H9 (cell line): ENCODE results near the gene TMEM184B. TPM values are rescaled to one million over a fixed set of nuclear protein-coding genes. Genes with fewer than 3 reads are reported as not detected.

Experiments
- DNase-seq: peaks from one replicate; pipeline ENCODE4 v3.0.0-alpha.2; 2017
- H2AFZ ChIP-seq: one replicate; pipeline ENCODE4 v1.6.1; 2013; ENCODE audit warnings: mild to moderate bottlenecking, low read length, control low read depth, moderate library complexity
- H2AK5ac ChIP-seq: 2 replicates; pipeline ENCODE4 v1.6.1; 2013; ENCODE audit warnings: low read length, control low read depth, mixed read lengths; ENCODE audit not compliant: insufficient read length
- H2BK120ac ChIP-seq: one replicate; pipeline ENCODE4 v1.6.1; 2013; ENCODE audit warnings: low read depth, mild to moderate bottlenecking, low read length, control low read depth, inconsistent platforms; ENCODE audit not compliant: poor library complexity, severe bottlenecking
- H2BK12ac ChIP-seq: 2 replicates; pipeline ENCODE4 v1.6.1; 2013; ENCODE audit warnings: low read length, control low read depth, mixed read lengths, low read depth; ENCODE audit not compliant: insufficient read length
- H2BK15ac ChIP-seq: 2 replicates; pipeline ENCODE4 v1.6.1; 2013; ENCODE audit warnings: low read depth, low read length, control low read depth
- H2BK20ac ChIP-seq: one replicate; pipeline ENCODE4 v1.6.1; 2013; ENCODE audit warnings: low read depth, mild to moderate bottlenecking, low read length, control low read depth, inconsistent platforms; ENCODE audit not compliant: poor library complexity, severe bottlenecking
- H2BK5ac ChIP-seq: 2 replicates; pipeline ENCODE4 v1.6.1; 2013; ENCODE audit warnings: low read length, control low read depth, mixed read lengths; ENCODE audit not compliant: insufficient read length
- H3K14ac ChIP-seq: 2 replicates; pipeline ENCODE4 v1.6.1; 2013; ENCODE audit warnings: low read length, control low read depth; ENCODE audit not compliant: insufficient read depth
- H3K18ac ChIP-seq: 2 replicates; pipeline ENCODE4 v1.6.1; 2013; ENCODE audit warnings: low read depth, mild to moderate bottlenecking, mixed read lengths, low read length, control low read depth; ENCODE audit not compliant: insufficient read length
- H3K23ac ChIP-seq: 2 replicates; pipeline ENCODE4 v1.6.1; 2013; ENCODE audit warnings: low read length, control low read depth, mixed read lengths, low read depth; ENCODE audit not compliant: insufficient read length
- H3K23me2 ChIP-seq: 2 replicates; pipeline ENCODE4 v1.6.1; 2013; ENCODE audit warnings: low read depth, mild to moderate bottlenecking, mixed read lengths, low read length, control low read depth; ENCODE audit not compliant: insufficient read length, poor library complexity, severe bottlenecking
- H3K27ac ChIP-seq: 2 replicates; pipeline ENCODE4 v1.5.1; 2013; ENCODE audit warnings: low read length, control low read depth, mixed read lengths, low read depth; ENCODE audit not compliant: insufficient read length
- H3K27me3 ChIP-seq: 2 replicates; pipeline ENCODE4 v1.6.1; 2013; ENCODE audit warnings: low read length, control low read depth, inconsistent platforms; ENCODE audit not compliant: insufficient read depth
- H3K4ac ChIP-seq: 2 replicates; pipeline ENCODE4 v1.6.1; 2013; ENCODE audit warnings: low read depth, mild to moderate bottlenecking, control low read depth, inconsistent platforms, low read length, moderate library complexity
- H3K4me1 ChIP-seq: 2 replicates; pipeline ENCODE4 v1.6.1; 2013; ENCODE audit warnings: low read length, control low read depth, inconsistent platforms; ENCODE audit not compliant: insufficient read depth
- H3K4me2 ChIP-seq: 2 replicates; pipeline ENCODE4 v1.6.1; 2013; ENCODE audit warnings: low read length, control low read depth, mixed read lengths; ENCODE audit not compliant: insufficient read length, insufficient read depth
- H3K56ac ChIP-seq: 2 replicates; pipeline ENCODE4 v1.6.1; 2013; ENCODE audit warnings: low read depth, mild to moderate bottlenecking, mixed read lengths, low read length, control low read depth; ENCODE audit not compliant: insufficient read length
- H3K79me1 ChIP-seq: 2 replicates; pipeline ENCODE4 v1.6.1; 2013; ENCODE audit warnings: low read depth, mild to moderate bottlenecking, moderate library complexity, low read length, control low read depth, inconsistent platforms; ENCODE audit not compliant: insufficient read depth, poor library complexity, severe bottlenecking
- H3K79me2 ChIP-seq: 2 replicates; pipeline ENCODE4 v1.6.1; 2013; ENCODE audit warnings: low read length, control low read depth, inconsistent platforms; ENCODE audit not compliant: insufficient read depth
- H3K9ac ChIP-seq: 2 replicates; pipeline ENCODE4 v1.6.1; 2013; ENCODE audit warnings: low read length, control low read depth, mixed read lengths; ENCODE audit not compliant: insufficient read length; ENCODE audit errors: extremely low read depth
- H3K9me3 ChIP-seq: one replicate; pipeline ENCODE4 v1.6.1; 2013; ENCODE audit warnings: low read depth, low read length, inconsistent platforms; ENCODE audit not compliant: control insufficient read depth
- H3T11ph ChIP-seq: one replicate; pipeline ENCODE4 v1.6.1; 2013; ENCODE audit warnings: mild to moderate bottlenecking, low read length, control low read depth, inconsistent platforms
- H4K20me1 ChIP-seq: one replicate; pipeline ENCODE4 v1.6.1; 2013; ENCODE audit not compliant: control insufficient read depth, insufficient read length, insufficient read depth
- H4K5ac ChIP-seq: 2 replicates; pipeline ENCODE4 v1.6.1; 2013; ENCODE audit warnings: low read depth, mild to moderate bottlenecking, mixed read lengths, low read length, control low read depth; ENCODE audit not compliant: insufficient read length
- H4K8ac ChIP-seq: replicated peaks from 2 replicates; pipeline ENCODE4 v1.6.1; 2013; ENCODE audit warnings: low read length, control low read depth, mixed read lengths, low read depth; ENCODE audit not compliant: insufficient read length
- H4K91ac ChIP-seq: 2 replicates; pipeline ENCODE4 v1.6.1; 2013; ENCODE audit warnings: low read depth, mild to moderate bottlenecking, moderate library complexity, mixed read lengths, low read length, control low read depth; ENCODE audit not compliant: insufficient read length
- H3K27ac Mint-ChIP-seq, 3 experiments: 2 replicates in 2 of 3; 3 replicates in 1 of 3; pipeline ENCODE4 v1.8.0; 2020 to 2021; ENCODE audit warnings: mixed read lengths in 3 of 3, mild to moderate bottlenecking in 1 of 3, moderate library complexity in 1 of 3
- H3K27me3 Mint-ChIP-seq: 2 replicates; pipeline ENCODE4 v1.8.0; 2021; ENCODE audit warnings: low read depth, mild to moderate bottlenecking, moderate library complexity, mixed read lengths
- H3K36me3 Mint-ChIP-seq, 3 experiments: 2 replicates in 2 of 3; 3 replicates in 1 of 3; pipeline ENCODE4 v1.8.0; 2020 to 2021; ENCODE audit warnings: low read depth in 3 of 3, mixed read lengths in 3 of 3; ENCODE audit not compliant: insufficient read depth in 1 of 3
- H3K4me1 Mint-ChIP-seq, 2 experiments: 2 replicates each; pipeline ENCODE4 v1.8.0; 2020; ENCODE audit warnings: mixed read lengths in 2 of 2
- H3K4me3 Mint-ChIP-seq, 2 experiments: 2 replicates in 1 of 2; 3 replicates in 1 of 2; pipeline ENCODE4 v1.8.0; 2020 to 2021; ENCODE audit warnings: mild to moderate bottlenecking in 2 of 2, mixed read lengths in 2 of 2, moderate library complexity in 1 of 2
- H3K9me3 Mint-ChIP-seq, 2 experiments: 2 replicates in 1 of 2; 3 replicates in 1 of 2; pipeline ENCODE4 v1.8.0; 2020; ENCODE audit warnings: mild to moderate bottlenecking in 2 of 2, mixed read lengths in 2 of 2, moderate library complexity in 1 of 2
- CTCF ChIP-seq: fragments of 200-600 bp; sonication (generic); conservative IDR thresholded peaks from 3 replicates; pipeline ENCODE4 v1.8.0; 2021; ENCODE audit warnings: antibody characterized with exemption, mild to moderate bottlenecking
- WGBS: extraction: QIAGEN DNeasy Blood & Tissue Kit; methylation state at CpG from one replicate; pipeline ENCODE4 v1.1.7; 2013; ENCODE audit warnings: missing lambda C conversion rate, low lambda C conversion rate, mixed read lengths; ENCODE audit not compliant: insufficient read length; ENCODE audit errors: extremely low coverage; 5-methylcytosine and 5-hydroxymethylcytosine counted together
- total RNA-seq: library from RNA; stranded (reverse); gene quantifications from 2 replicates; pipeline ENCODE4 v1.2.1, GENCODE V29; 2021

TMEM184B gene
- total RNA-seq, 1 experiment from 2014 or later = 58.5 TPM

- Histone ChIP-seq H2BK120ac (no peak overlapping the region), H2BK12ac (no peak overlapping the region), H2BK20ac (no peak overlapping the region), H3K9me3 (no peaks in the 10 kb centered on the region), H4K20me1 (peaks cover 2% of the 10 kb centered on the region), H2AK5ac (no peak overlapping the region), H3K23ac (no peak overlapping the region), H3K9ac (peak overlapping the region; percentile 97), H3K27me3 (no peaks in the 10 kb centered on the region), H4K5ac (no peak overlapping the region), H2AFZ (no peak overlapping the region), H3K23me2 (peaks cover 13% of the 10 kb centered on the region), H2BK15ac (no peak overlapping the region), H2BK5ac (no peak overlapping the region), H4K8ac (no peak overlapping the region), H3K79me1 (no peaks in the 10 kb centered on the region), H3T11ph (no peak overlapping the region), H3K18ac (no peak overlapping the region), H3K4ac (no peak overlapping the region), H3K27ac (no peak overlapping the region), H3K14ac (peak overlapping the region; percentile 25), H3K56ac (no peak overlapping the region), H3K79me2 (peaks cover 53% of the 10 kb centered on the region; the same call in 1 of the 2 replicates), H3K4me1 (peaks cover 10% of the 10 kb centered on the region; the same call in 1 of the 2 replicates), H3K4me2 (peak overlapping the region; percentile 85), H4K91ac (no peak overlapping the region)
- H3K4me1 Mint-ChIP-seq = peaks cover 72 to 82% of the 10 kb centered on the region in 2 experiments
- no CpG with 5 or more reads among the region's 12 CpGs for WGBS
- no peak for DNase-seq
- peaks cover 21 to 53% (median 32%) of the 10 kb centered on the region in 3 experiments; a peak in 6 of 7 replicates for H3K36me3 Mint-ChIP-seq
- no peak for TF ChIP-seq CTCF
- peak overlapping the region; percentile 93 to 97 for H3K4me3 Mint-ChIP-seq
- peak overlapping the region; percentile 95 to 100 (median 97) for H3K27ac Mint-ChIP-seq
- H3K9me3 Mint-ChIP-seq = no peaks in the 10 kb centered on the region; a peak in 1 of 5 replicates
- H3K27me3 Mint-ChIP-seq = no peaks in the 10 kb centered on the region
Observed at GRCh38 chr22:38315823-38316363, 43.1 kb upstream of the TMEM184B start.
